ENCODE measurements around the gene EFCAB5.
"Not testable (repeated sequence)": the region's sequence is repeated elsewhere in the genome, so short reads cannot be mapped to it uniquely, and the experiment has no call there.

Gene EFCAB5

DNA sequence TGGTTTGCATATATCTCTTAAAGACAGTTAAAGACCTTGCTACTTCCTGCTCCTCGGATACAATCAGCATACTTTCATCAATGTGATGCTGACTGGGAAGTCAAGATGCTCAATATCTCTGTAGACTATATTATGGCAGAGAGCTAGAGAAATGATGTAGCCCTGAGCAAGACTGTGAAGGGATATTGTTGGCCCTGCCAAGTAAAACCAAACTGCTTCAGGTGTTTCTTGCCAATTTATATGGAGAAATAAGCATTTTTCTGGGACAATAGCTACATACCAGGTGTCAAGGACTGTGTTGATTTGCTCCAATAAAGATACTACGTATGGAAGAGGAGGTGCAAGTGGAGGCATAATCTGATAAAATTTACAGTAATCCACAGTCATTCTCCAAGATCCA lies 4.7 kb upstream of the EFCAB5 start:
- no peak for DNase-seq

DNA sequence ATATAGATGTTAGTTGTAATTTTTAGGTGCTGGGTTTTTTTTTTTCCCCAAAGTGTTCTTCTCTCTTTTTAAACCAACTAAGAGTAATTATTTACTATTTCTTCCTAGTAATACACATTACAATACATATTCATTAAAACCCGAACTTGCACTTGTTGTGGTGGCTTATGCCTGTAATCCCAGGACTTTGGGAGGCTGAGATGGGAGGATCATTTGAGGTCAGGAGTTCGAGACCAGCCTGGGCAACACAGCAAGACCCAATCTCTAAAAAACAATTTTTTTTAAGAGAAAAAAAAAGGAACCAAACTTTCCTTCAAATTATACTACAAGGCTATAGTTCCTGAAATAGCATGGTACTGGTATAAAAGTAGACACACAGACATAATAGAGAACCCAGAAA lies 3.8 kb downstream of the EFCAB5 start:
- DNase-seq, result no peak

DNA sequence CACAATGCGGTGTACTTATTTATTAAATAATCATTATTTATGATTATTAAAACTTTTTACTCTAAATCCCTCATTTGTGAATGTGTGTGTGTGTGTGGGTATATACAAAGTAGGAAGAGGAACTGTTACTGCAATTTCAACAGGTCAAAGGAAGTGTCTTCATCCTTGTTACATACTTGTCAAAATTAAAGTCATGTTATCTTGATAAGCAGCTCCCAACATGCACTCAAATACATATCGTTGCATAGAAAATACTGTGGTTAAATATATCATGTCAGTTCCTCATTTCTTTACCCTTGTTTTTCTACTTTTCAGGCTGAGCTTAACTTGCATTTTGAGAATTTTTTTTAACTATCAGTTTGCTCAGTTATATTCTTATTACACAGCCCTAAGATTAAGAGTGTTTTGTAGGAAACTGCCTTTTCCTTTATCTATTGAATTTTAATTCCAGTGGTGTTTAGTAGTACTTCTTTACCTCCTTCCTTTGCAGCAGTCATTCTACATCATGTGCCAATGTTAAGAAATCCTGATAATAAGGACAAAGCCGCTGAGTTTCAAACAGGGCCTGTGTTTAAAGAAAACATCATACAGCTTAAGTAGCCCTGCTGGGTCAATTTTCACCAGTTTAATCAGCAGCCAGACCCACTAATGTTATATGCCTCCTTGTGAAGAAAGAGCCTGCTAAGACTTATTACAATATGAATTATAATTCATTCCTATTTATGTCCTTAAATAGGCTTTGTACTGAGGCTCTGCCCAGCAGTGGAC lies 7.2 kb downstream of the EFCAB5 start:
- no peak for DNase-seq

DNA sequence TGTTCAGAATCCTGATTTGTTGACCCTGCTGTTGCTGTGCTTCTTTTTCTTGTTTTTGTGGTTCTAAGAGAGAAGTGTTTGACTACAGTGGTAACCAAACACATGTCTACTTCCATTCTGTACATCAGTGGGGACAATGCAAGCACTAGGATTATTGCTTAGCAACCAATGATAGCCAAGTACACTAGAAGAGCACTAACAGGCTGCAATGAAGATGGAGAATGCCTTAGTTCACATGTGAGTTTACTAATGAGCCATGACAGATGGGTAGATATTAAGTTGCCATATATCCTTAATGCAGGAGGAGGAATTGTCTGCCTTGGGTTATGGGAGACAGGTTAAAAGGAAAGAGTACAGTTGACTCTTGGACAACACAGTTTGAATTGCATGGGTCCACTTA lies 8.3 kb downstream of the EFCAB5 start:
- DNase-seq, result no peak

DNA sequence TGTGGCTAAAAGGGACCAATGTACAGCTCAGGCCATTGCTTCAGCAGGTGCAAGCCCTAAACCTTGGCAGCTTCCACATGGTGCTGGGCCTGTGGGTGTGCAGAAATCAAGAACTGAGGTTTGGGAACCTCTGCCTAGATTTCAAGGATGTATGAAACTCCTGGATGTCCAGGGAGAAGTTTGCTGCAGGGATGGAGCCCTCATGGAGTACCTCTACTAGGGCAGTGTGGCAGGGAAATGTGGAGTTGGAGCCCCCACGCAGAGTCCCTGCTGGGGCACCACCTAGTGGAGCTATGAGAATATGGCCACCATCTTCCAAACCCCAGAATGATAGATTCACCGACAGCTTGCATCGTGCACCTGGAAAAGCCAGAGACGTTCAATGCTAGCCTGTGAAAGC lies 13.0 kb downstream of the EFCAB5 start:
- no peak for DNase-seq

DNA sequence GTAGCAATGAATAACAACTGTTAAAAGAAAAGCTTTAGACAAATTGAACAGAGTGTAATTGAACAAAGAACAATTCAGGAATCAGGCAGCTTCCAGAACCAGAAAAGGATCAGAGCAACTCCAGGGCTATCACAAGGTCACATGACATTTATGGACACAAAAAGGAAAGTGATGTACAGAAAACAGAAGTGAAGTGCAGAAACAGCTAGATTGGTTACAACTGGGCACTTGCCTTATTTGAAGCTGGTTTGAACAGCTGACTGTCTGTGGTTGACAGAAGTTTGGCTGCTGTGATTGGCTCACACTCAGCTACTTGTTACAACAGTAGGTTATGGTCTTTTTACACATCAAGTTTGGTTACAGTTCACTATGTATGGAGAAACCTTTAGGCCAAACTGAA lies 14.8 kb downstream of the EFCAB5 start:
- peak in 1 of 2 donors; percentile 3 for DNase-seq

DNA sequence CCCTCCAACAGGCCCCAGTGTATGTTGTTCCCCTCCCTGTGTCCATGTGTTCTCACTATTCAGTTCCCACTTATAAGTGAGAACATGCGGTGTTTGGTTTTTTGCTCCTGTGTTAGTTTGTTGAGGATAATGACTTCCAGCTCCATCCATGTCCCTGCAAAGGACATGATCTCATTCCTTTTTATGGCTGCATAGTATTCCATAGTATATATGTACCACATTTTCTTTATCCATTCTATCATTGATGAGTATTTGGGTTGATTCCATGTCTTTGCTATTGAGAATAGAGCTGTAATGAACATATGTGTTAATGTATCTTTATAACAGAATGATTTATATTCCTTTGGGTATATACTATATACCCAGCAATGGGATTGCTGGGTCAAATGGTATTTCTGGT lies 16.1 kb downstream of the EFCAB5 start:
- DNase-seq, result not testable (repeated sequence)

DNA sequence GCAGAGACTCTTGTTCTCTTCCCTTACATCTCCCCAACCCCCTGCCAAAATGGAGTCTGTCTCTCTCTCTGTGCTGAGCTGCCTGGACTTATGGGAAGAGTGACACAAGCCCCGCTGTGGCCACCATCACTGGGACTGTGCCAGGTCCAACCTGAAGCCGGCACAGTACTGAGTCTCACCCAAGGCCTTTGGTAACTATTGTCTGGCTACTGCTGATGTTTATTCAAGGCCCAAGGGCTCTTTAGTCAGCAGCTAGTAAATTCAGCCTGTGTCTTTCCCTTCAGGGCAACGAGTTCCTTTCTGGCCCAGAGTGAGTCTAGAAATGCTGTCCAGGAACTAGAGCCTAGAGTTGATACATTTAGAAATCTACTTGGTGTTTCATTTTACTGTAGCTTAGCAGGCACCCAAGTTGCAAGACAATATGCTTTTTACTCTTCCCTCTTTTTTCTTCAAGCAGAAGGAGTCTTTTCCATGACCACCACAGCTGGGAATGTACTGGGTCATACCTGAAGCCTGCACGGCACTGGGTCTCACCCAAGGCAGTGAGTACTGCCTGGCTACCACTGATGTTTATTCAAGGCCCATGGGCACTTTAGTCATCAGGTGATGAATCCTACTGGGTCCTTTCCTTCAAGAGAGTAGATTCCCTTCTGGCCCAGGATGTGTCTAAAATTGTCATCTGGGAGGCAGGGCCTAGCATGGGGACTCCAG lies 17.7 kb downstream of the EFCAB5 start:
- no peak for DNase-seq

DNA sequence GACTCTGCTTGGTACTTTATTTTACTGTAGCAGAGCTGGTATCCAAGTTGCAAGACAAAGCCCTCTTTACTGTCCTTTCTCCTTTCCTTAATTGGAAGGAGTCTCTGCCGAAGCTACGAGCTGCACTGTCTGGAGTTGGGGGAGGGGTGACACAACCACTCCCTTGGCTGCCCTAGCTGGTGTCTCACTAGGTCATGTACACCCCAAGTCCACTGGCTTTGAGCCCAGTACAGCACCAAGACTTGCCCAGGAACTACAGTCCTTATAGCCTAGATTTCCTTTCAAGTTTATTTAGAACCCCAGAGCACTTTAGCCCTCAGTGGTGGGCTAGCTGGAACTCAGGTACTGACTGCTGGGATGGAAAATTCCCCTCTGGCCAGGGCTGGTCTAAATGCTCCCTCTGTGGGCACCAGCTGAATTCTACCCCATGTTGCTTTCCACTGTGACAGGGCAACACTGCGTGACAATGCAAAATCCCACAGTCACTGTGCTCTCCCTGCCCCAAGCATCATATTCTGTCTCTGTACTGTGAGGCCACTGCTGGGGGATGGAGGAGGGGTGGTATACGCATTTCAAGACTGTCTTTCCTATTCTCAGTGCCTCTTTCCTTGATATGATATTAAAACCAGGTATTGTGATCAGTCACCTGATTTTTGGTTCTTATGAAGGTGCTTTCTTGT lies 18.4 kb downstream of the EFCAB5 start:
- DNase-seq, result no peak

DNA sequence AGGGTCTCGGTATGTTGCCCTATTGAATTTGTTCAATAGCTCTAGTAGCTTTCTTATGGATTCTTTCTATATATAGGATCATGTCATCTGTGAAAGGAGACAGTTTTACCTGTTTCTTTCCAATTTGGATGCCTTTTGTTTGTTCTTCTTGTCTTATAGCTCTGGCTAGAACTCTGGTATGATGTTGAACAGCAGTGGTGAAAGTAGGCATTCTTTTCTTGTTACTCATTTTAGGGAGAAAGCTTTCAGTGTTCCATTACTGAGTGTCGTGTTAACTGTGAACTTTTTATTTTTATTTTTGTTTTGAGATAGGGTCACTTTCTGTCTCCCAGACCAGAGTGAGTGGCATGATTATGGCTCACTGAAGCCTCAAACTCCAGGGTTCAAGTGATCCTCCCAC lies 21.2 kb downstream of the EFCAB5 start:
- no peak for DNase-seq

DNA sequence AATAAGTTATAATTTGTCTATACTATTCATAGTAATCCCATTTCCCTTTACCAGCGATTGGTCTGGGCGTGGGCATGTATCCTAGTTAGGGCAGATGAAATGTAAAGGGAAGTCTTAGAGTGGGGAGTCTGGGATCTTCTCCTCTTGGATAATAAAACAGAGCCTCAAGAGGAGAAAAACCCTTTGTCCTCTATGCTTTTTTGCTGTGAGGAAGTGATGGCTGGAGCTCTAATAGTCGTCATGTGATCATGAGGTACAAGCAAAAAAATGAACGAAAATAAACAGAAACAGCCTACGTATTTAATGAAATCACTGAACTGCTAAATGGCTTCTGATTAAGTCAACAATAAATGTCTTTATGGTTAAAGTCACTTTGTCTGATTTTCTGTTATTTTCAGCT lies 26.8 kb downstream of the EFCAB5 start:
- no peak for DNase-seq

DNA sequence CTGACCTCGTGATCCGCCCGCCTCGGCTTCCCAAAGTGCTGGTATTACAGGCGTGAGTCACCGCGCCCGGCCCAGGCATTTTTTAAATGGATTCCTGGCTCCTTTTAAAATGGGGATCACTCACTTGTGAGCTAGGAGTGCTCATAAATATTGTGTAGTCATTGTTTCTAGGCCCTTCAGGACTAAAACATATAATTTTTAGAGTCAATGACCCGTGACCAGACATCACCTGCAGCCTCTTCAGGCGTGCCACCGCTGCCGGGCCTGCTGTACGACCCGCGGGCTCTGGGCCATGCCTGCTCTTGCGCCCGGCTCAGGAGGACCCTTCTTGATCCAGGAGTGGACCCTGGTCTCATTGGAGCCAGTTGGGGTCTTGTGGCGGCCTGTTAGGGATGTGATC lies 30.8 kb downstream of the EFCAB5 start:
- no peak for DNase-seq

DNA sequence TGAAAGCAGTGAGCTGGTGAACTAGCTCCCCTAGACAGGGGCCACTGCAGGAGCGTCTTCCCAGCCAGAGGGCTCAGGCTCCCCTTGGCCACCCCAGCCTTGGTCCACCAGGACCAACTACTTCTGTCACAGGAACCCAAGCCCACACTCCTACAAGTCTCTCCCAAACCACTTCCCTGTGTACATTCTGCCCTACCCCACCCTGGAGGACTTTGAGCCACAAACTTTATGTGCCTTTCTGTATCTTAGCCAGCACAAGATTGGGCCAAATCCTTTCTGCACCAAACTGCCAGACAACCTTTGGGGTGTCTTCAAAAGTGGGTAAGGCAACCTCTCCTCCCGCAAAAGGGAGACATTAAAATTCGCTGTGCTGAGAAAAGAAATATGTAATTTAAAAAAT lies 31.6 kb downstream of the EFCAB5 start:
- no peak for DNase-seq

DNA sequence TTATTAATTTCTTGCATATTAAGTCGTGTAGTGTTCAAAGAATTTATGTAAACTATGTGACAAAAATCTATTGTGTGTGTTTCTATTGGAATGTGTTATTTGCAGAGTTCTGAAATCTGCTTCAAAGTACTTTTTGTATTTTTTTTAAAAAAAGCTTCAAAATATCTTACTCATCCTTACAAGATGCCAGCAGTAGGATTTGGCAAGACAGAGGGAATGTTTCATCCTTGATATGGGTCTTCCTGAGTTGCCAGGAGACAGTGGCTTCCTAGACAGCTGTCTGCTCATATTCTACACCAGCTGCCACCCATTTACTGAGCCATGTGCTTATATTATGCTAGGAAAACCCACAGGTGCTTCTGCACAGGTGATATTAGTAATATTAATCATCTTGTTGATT lies 36.4 kb downstream of the EFCAB5 start:
- DNase-seq, result no peak

DNA sequence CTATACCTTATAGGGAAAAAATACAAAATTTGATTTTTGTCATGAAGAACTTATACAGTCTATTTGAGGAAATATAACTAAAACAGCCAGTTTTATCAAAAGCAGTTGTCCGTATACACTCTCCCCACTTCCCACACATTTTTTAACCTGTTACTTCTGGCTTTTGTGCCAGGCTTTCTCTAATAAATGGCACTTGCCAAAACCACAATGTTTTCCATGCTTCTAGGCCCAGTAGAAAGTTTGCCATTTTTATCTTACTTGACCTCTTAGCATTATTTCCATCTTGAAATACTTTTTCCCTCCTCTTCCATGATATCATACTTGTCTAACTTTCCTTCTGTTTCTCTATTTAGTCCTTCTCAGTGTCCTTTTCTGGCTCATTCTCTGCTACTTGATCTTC lies 38.8 kb downstream of the EFCAB5 start:
- no peak for DNase-seq

DNA sequence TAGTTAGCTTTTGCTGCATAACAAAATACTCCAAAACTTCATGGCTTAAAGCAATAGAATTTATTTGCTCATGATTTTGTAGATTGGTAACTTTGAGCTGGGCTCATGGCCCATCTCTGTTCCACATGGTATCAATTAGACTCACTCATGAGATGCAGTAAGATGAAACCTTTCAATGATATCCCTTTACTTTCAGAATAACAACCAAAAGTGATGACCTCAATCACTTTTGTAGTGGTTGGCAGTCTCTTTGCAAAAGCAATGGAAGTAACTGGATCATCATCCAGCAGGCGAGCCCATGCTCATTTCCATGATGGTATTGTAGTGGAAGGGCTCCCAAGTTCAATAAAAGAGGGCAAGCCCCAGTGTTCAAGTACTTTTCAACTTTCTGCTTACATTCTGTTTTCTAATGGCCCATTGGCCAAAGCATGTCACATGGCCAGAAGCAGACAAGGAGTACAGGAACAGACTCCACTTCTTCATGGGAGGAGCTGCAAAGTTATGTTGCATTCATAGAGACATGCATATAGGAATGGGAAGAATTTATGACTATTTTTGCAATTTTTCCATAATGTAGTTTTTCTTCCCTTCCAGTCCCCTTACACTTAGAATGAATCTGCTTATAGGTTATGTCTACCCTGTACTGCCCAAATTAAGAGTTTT lies 41.7 kb downstream of the EFCAB5 start:
- DNase-seq, result no peak

DNA sequence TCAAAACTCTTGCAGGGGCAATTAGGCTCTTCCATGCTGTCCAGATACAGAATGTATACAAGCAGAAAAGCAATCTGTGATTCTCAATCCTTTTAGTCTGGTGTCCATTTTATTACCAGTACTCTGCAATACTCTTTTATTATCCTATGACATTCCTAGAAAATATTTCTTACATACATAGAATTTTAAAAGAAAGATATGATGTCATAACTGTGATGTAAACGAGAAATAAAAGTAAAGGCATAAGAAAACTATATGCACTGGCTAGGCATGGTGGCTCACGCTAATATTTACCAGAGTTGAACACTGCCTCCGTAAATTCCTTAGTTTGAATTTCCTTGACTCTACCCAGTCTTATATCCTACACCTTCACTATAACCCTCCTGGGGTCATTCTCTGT lies 55.0 kb downstream of the EFCAB5 start:
- no peak for DNase-seq

DNA sequence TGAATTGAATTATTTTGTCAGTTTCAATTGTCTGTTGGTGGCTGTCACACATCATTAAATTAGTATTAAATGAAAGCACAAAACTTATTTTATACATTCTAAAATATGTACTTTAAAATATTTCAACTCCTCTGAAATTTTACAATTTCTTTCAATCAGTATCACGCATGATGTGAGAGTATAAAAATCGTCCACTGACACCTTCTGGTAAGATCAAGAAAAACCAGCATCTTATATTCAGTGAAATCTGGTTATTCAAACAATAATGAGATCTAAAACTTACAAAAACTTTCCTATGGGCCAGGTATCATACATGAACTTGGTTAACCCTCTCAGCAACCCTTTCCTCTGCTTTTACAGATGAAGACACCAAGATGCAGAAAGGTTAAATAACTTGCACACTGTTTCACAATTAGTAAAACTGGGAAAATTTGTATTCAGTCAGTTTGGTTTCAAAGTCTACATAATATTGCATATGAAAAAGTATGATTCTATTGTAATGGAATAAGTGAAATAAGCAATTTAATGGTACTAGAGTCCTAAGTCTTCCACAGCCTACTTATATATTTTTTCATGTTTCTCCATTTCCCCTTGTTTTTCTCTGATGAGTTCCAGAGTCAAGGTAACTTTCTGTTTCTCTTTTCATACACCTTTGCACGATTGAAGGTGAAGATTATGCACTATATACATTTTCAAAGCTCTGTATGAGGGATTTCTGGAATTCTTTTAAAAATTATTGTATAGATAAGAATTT lies 58.7 kb downstream of the EFCAB5 start:
- peak in 1 of 2 donors; percentile 6 for DNase-seq

DNA sequence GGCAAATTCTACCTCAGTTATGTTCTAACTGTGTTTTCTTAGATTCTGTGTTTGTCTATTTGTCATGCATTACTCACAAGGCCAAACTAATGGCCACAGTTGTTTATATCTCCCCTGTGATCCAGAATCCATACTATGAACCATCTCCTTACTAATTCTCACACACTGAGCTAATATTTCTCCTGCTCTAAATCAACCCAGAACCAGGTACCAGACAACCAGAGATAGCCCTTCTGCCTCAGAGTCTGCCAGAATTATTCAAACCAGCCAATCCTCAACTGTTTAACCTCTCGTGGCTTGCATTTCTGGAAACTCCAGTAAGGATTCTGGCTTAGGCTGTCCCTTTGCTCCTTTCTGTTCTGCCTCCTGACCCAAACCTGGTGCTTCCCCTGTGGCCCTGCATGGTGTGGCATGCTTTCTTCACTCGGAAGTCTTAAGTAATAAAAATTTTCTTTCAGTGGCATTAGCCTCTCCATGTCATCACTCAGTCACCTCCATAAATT lies 59.4 kb downstream of the EFCAB5 start:
- DNase-seq, result no peak

DNA sequence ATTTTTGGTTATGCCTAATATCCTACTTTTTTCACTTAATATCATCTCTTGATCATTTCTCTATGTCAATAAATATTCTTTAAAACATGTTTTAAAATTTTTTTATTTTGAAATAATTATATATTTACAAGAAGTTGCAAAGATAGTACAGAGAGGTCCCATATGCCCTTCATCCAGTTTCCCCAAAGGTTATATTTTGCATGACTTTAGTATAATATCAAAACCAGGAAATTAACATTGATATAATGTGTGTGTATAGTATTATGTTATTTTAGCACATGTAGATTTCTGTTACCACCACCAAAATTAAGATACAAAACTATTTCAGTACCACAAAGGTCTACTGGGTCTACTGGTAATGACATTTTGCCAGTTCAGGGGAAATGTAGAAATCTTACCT lies 60.7 kb downstream of the EFCAB5 start:
- DNase-seq, result no peak

DNA sequence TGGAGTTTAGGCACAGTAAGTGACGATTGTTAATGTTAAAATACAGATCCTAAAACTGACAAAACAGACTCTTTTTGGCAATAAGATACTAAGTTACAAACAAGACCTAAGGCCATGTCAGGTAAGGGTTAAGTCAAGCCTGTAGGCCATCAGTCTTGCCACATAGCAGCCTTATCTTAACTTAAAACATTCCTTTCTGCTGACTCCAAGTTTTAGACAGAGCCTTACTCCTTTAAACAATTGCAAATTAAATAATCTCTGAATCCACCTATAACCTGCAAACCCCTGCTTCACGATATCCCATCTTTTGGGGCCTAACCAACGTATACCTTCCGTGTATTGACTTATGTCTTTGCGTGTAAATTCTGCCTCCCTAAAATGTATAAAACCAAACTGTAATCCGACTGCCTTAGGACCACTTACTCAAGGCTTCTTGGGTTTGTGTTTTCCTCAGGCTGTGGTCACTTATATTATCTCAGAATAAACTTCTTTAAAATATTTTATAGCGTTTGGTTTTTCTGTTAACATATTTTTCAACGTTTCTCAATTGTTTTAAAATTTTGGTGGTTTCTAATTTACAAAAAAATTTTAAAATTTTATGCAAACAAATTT lies 64.4 kb downstream of the EFCAB5 start:
- no peak for DNase-seq

DNA sequence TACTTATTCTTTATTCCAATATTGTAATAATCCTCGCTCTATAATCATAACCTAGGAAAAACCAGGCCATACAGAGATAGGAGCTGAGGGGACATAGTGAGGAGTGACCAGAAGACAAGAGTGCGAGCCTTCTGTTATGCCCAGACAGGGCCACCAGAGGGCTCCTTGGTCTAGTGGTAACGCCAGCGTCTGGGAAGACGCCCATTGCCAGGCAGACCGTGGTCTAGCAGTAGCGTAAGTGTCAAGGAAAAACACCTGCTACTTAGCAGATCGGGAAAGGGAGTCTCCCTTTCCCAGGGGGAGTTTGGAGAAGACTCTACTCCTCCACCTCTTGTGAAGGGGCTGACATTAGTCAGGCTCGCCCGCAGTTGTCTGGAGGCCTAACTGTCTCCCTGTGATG lies 70.5 kb downstream of the EFCAB5 start:
- not testable (repeated sequence) for DNase-seq

Measured in CD4-positive, alpha-beta T cell treated with Interferon alpha-2 for 1 hour (primary cell).